DLD1 (cell line): ENCODE data around the gene PTP4A2.
"Not testable (repeated sequence)": the region's sequence is repeated elsewhere in the genome, so short reads cannot be mapped to it uniquely, and the experiment has no call there.

Source experiments
- in situ Hi-C: cut with HindIII; loops from 2 replicates; pipeline ENCODE4 v1.10.0; 2017; ENCODE audit warnings: low sequenced_read_pairs

PTP4A2 gene

DNA sequence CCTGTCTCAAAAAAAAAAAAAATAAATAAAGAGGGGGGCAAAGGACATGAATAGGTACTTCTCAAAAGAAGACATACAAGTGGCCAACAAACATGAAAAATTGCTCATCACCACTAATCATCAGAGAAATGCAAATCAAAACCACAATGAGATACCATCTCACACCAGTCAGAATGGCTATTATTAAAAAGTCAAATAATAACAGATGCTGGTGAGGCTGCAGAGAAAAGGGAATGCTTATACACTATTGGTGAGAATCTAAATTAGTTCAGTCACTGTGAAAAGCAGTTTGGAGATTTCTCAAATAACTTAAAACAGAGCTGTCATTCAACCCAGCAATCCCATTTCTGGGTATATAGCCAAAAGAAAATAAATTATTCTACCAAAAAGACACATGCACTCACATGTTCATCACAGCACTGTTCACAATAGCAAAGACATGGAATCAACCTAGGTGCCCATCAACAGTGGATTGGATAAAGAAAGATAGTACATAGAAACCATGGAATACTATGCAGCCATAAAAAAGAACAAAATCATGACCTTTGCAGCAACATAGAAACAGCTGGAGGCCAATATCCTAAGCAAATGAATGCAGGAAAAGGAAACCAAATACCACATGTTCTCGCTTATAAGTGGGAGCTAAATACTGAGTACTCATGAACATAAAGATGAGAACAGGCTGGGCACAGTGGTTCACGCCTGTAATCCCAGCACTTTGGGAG is 42.5 kb downstream of the PTP4A2 start:
- in situ Hi-C loops: not testable (repeated sequence)

DNA sequence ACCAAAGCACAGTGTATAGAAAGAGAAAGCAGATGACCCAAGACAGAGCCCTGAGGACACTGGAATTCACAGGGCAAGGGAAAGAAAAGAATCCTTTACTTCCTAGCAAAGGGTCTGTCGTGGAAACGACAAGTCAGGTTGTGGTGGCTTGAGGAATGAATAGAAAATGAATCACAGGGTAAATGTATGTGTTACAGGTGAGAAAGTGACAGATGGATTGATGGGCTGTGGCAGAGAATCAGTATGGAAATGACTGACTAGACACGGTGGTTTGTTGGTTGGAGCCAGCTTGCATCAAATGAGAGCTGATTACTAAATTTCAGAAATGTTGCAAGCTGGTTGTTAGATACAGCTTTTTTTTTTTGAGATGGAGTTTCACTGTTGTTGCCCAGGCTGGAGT is 46.9 kb downstream of the PTP4A2 start:
- in situ Hi-C loops: no loop called here

- in situ Hi-C loops: no loop called here
Observed at GRCh38 chr1:31888291-31888690, 49.9 kb downstream of the PTP4A2 start.

DNA sequence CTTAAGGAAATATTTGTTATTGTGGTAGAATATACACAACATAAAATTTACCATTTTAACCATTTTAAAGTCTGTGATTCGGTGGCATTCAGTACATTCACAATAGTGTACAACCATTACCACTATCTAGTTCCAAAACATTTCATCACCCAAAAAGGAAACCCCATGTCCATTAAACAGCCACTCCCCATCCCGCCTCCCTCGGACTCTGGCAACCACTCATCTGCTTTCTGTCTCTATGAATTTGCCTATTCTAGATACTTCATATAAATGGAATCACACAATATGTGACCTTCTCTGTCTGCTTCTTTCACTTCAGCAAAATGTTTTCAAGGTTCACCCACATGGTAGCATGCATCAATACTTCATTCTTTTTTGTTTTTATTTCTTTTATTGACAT is 51.3 kb downstream of the PTP4A2 start:
- in situ Hi-C loops: no loop called here

DNA sequence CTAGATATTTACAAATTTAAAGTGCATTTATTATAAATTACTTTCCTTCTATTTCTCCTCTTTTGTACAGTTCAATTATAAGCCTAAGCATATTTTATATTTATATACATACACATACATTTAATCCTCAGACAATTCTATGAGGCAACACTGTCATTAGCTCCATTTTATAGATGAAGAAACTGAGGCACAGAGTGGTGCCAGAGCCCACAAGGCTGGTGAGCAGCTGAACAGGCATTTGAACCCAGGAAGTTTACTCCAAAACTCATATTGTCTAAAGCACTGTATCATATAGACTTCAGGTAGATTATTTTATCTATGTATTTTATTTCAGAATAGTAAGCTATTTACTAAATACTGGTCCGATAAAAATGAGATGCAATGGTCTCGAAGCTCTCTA is 52.3 kb downstream of the PTP4A2 start:
- in situ Hi-C loops: no loop called here

DNA sequence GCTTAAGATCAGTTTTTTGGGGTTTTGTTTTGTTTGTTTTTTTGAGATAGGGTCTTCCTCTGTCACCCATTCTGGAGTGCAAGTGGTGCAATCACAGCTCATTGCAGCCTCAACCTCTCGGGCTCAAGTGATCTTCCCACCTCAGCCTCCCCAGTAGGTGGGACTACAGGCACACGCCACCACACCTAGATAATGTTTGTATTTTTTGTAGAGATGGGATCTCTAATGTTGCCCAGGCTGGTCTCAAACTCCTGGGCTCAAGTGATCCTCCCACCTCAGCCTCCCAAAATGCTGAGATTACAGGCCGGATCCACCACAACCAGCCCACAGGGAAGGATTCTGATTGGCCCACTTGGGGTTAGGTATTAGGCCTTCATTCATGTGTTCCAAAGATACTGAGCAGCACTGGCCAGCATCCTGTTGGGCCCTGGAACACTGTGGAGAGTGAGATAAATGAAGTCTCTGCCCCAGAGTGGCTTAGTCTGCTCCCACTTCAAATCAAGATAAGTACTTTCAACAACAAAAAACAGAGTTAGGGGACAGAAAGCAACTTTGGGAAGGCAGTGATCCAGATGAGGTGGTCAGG is 54.7 kb downstream of the PTP4A2 start:
- in situ Hi-C loops: no loop called here

DNA sequence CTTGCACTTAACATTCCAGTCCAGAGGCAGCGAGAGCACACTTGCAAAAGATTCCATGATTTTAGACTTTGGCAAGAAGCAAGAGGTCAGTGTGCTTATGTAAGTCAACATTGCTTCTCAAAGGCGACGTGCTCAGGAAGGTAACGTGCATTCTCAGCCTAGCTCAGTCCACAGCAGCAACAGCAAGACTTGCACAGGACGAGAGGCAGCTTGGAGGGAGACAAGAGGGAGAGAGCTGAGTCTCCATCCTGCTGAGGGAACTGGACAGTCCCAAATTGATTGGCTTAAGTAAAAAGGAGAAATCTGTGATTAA is 56.5 kb downstream of the PTP4A2 start:
- in situ Hi-C loops: no loop called here

- in situ Hi-C loops: no loop called here
Observed at GRCh38 chr1:31880957-31881687, 57.0 kb downstream of the PTP4A2 start.

DNA sequence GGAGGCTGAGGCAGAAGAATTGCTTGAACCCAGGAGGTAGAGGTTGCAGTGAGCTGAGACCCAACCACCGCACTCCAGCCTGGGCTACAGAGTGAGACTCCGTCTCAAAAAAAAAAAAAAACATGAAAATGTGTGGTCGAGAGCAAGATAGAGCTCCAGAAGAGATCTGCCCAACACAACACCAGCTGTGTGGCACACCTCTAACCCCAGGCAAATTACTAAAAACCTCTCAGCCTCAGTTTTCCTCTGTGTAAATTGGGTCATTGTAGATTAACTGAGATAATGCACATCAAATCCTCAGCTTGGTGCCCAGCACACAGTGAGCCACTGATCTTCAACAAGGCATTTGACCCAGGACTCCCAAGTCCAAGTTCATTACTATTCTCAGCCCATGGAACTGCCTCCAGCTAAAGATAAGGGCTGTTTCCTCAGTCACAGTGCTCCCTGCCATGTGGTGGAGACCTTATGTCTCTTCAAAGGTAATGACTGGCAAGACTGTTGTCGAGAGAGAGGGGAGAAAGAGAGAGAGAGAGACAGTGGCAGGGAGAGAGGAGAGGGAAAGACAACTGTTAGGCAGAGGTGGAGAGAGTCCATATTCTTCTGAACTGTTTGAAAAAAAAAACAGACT is 58.1 kb downstream of the PTP4A2 start:
- in situ Hi-C loops: no loop called here

GRCh38 chr1:31878058-31878457 is 60.1 kb downstream of the PTP4A2 start:
- in situ Hi-C loops: no loop called here

DNA sequence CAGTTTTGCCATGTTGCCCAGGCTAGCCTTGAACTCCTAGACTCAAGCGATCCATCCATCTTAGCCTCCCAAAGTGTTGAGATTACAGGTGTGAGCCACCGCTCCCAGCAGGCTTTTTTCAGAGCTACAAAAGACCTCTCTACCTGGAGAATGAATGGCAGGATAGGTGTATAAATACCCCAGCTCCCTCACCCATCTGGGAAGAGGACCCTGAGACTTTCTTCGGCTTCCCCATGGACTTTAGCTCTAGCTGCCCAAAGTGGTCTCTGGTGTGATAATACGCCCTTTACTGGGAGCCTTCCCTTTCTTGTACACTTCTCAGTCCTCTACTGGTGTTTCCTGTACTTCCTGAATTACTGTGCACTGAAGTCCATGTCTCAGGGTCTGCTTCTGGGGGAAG is 60.6 kb downstream of the PTP4A2 start:
- in situ Hi-C loops: no loop called here

DNA sequence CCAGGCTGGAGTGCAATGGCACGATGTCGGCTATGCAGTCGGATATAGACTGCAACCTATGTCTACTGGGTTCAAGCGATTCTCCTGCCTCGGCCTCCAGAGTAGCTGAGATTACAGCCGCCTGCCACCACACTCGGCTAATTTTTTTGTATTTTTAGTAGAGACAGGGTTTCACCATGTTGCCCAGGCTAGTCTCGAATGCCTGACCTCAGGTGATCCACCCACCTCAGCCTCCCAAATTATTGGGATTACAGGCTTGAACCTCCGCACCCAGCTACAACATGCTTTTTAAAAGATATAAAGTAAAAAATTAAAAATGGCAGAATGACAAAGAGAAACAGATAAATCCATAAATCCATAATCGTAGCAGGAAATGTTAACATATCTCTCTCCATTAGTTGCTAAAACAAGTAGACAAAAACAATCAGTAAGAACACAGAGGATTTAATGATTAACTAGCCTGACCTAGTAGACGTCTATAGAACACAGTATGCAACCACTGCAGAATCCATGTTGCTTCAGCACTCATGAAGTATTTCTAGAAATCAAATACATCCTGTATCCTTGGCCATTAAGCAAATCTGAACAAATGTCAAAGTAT is 62.4 kb downstream of the PTP4A2 start:
- in situ Hi-C loops: no loop called here

DNA sequence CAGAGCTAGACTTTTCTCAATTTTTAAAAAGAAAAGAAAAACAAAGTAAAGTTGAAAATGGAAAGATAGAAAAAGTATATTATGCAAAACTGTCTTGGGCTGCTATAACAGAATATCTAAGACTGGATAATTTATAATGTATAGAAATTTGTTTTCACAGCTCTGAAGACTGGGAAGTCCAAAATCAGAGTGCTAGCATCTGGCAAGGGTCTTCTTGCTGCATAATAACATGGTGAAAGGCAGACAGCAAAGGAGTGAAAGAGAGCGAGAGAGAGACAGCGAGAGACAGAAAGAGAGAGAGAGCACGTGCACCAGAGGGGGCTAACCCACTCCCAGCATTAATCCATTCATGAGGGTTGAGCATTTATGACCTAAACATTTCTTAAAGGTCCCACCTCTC is 63.2 kb downstream of the PTP4A2 start:
- in situ Hi-C loops: no loop called here

DNA sequence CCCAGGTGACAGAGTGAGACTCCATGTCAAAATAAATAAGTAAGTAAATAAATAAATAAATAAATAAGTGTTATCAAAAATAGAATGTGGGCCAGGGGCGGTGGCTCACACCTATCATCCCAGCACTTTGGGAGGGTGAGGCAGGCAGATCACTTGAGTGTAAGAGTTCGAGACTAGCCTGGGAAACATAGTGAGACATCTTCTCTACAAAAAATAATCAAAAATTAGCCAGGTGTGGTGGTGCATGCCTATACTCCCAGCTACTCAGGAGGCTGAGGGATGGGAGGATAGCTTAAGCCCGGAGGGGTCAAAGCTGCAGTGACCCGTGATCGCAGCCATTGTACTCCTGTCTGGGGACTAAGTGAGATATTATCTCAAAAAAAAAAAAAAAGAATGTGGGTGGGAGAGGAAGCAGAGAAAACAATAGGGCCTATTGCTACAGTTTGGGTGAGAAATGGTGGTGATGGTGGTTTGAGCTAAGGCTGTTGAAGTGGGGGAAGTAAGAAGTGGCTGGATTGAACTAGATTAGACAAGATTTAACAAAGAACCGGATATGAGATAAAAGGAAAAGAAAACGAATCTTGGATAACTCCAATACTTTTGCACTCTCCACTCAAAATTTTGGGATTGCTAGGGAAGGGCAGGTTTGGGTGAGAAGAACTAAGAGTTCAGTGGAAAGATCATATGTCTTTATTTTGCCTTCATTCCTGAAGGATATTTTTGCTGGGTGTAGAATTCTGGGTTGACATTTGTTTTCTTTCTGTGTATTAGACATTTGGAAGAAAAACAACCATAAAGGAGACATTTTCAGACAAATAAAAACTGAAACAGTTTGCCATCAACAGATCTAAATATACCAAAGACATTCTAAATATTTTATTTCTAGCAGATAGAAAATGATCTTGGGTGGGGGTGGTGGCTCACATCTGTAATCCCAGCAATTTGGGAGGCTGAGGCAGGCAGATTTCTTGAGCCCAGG is 65.2 kb downstream of the PTP4A2 start:
- in situ Hi-C loops: no loop called here

DNA sequence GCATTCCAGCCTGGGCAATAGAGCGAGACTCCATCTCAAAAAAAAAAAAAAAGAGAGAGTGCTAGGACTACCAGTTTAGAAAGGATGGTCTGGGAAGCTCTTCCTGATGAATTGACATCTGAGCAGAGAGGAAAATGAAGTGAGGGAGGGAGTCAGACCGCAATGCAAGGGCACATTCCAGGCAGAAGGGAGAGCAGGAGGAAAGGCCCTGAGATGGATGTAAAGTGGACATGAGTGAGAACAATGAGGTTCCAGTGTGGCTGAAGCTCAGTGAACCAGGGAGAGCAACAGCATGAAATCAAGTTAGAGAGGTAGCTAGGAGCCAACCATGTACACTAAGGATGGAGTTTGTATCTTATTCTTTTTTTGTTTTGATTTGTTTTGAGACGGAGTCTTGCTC is 66.5 kb downstream of the PTP4A2 start:
- in situ Hi-C loops: no loop called here

DNA sequence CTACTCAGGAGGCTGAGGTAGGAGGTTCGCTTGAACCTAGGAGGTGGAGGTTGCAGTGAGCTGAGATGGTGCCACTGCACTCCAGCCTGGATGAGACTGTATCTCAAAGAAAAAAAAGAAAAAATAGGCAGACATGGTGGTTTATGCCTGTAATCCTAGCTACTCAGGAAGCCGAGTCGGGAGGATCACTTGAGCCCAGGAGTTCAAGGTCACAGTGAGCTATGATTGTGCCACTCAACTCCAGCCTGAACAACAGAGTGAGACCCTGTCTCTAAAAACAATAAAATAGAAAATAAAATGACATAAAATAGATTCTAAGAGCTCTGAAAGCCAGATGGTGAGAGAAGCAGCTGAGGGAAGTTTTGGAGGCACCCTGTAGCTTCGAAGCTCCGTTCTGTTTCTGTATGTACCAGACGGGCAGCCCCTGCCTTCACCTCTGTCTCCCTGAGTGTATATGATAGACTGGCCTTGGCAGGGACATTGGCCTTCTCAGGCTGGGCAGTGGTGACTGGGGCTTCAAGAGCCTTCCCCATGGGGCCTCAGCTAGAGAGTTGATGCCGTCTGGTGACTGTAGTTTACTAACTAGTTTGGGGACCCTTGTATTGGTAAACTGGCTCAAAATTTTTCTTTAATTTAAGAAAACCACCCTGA is 68.0 kb downstream of the PTP4A2 start:
- in situ Hi-C loops: no loop called here

DNA sequence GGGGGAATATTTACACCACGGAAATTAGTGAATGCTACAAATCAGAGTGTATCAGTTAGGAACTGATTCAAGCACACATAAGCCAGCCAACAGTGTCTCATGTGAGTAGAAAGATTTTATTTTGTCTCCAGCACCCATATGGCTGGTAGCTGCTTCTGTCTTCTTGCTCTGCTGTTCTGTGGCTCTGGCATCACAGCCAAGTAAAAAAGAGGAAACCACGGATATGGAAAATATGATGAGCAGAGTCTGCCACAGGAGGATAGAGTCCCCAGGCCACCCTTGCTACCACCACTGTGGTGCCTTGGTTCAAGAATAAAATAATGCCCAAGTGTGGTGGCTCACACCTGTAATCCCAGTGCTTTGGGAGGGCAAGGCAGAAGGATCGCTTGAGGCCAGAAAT is 68.7 kb downstream of the PTP4A2 start:
- in situ Hi-C loops: no loop called here

DNA sequence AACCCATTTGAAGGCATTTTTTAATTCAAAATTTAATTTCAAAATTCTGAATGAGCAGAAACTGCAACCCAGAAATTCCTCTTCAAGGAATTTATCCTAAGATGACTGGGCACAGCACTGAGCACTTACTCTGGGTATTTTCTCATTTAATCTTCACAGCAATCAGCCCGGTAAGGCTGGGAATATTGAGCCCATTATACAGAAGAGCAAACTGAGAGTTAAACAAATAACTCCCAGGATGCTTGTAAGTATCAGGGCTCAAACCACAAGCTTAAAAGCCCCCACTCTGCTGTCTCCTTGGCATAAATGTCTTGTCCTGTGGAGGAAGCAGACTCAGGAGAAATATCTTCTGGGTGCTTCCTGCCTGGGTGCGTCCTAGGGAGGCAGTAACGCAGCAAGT is 69.3 kb downstream of the PTP4A2 start:
- in situ Hi-C loops: no loop called here

- in situ Hi-C loops: no loop called here
Observed at GRCh38 chr1:31867546-31867945, 70.6 kb downstream of the PTP4A2 start.

- in situ Hi-C loops: no loop called here
Observed at GRCh38 chr1:31866450-31867032, 71.6 kb downstream of the PTP4A2 start.
